T-cell (primary cell): Measurements from ENCODE around the gene STEEP1. TPM values are rescaled to one million over a fixed set of nuclear protein-coding genes. Genes with fewer than 3 reads are reported as not detected.
A peak's percentile ranks its signal among the peaks of the same experiment; 100 is the strongest.

Experiments
- ATAC-seq, 4 experiments: fragments of 200-7000 bp in 3 of 4; fragments of 150-1000 bp in 1 of 4; cut with Tn5 transposase; replicated peaks in 1 of 4; 1 replicate in 3 of 4; 2 replicates in 1 of 4; pipeline ENCODE4 v1.10.0; 2021; ENCODE audit warnings: moderate library complexity in 3 of 4, mild to moderate bottlenecking in 2 of 4, moderate number of reproducible peaks in 1 of 4
- CTCF ChIA-PET, 2 donors: fragments of 300-600 bp; sonication (Branson Sonifier 250); formaldehyde crosslinking; loops; one replicate each; lab custom pipeline; 2022; ENCODE audit warnings: antibody characterized with exemption in 2 of 2; lab: Charles Lee
- POLR2A ChIA-PET, 2 donors: fragments of 300-600 bp; sonication (Branson Sonifier 250); formaldehyde crosslinking; loops; one replicate each; lab custom pipeline; 2022; ENCODE audit warnings: antibody characterized with exemption in 2 of 2; lab: Charles Lee
- DNase-seq, 35 experiments: peaks; one replicate each; pipeline versions ENCODE4 v3.0.0 to v3.0.0-alpha.2; 2013 to 2023
- H3K27ac ChIP-seq: one replicate; pipeline ENCODE4 v1.5.1; 2013; ENCODE audit warnings: low read length
- H3K27me3 ChIP-seq, 2 experiments: replicated peaks in 1 of 2; 1 replicate in 1 of 2; 2 replicates in 1 of 2; pipeline versions ENCODE4 v1.6.1 to v1.7.0; 2013; ENCODE audit warnings: low read length in 1 of 2, mixed read lengths in 1 of 2; ENCODE audit not compliant: control insufficient read depth in 2 of 2, insufficient read depth in 2 of 2; ENCODE audit errors: extremely low read depth in 1 of 2
- H3K36me3 ChIP-seq, 2 donors: 1 replicate in 1 of 2; 2 replicates in 1 of 2; pipeline versions ENCODE4 v1.6.1 to v1.7.0; 2013; ENCODE audit warnings: low read length in 1 of 2; ENCODE audit not compliant: control insufficient read depth in 2 of 2, insufficient read depth in 1 of 2; ENCODE audit errors: extremely low read depth in 1 of 2
- H3K4me1 ChIP-seq, 2 experiments: 1 replicate in 1 of 2; 2 replicates in 1 of 2; pipeline versions ENCODE4 v1.6.1 to v1.7.0; 2013; ENCODE audit warnings: low read length in 2 of 2, mixed read lengths in 1 of 2; ENCODE audit not compliant: insufficient read depth in 2 of 2, control insufficient read depth in 1 of 2; ENCODE audit errors: extremely low read depth in 1 of 2
- H3K4me3 ChIP-seq, 2 donors: 1 replicate in 1 of 2; 2 replicates in 1 of 2; pipeline versions ENCODE4 v1.5.1 to v1.7.0; 2013; ENCODE audit warnings: mild to moderate bottlenecking in 2 of 2, low read length in 1 of 2, moderate library complexity in 1 of 2; ENCODE audit not compliant: control insufficient read depth in 1 of 2; ENCODE audit errors: extremely low read depth in 1 of 2
- H3K9me3 ChIP-seq: 2 replicates; pipeline ENCODE4 v1.7.0; 2013
- H3K27ac Mint-ChIP-seq, 2 donors: one replicate each; pipeline ENCODE4 v1.8.0; 2020 to 2021; ENCODE audit warnings: mild to moderate bottlenecking in 2 of 2, mixed read lengths in 2 of 2
- H3K27me3 Mint-ChIP-seq, 2 donors: one replicate each; pipeline ENCODE4 v1.8.0; 2021 to 2022; ENCODE audit warnings: mixed read lengths in 2 of 2
- H3K36me3 Mint-ChIP-seq: one replicate; pipeline ENCODE4 v1.8.0; 2021; ENCODE audit warnings: mixed read lengths
- H3K4me1 Mint-ChIP-seq, 3 donors: one replicate each; pipeline ENCODE4 v1.8.0; 2020 to 2022; ENCODE audit warnings: mixed read lengths in 3 of 3, mild to moderate bottlenecking in 1 of 3
- H3K4me3 Mint-ChIP-seq, 3 donors: one replicate each; pipeline ENCODE4 v1.8.0; 2020 to 2022; ENCODE audit warnings: mild to moderate bottlenecking in 3 of 3, mixed read lengths in 3 of 3, moderate library complexity in 3 of 3
- H3K9me3 Mint-ChIP-seq, 3 donors: one replicate each; pipeline ENCODE4 v1.8.0; 2020 to 2022; ENCODE audit warnings: mixed read lengths in 3 of 3
- WGBS: methylation state at CpG from one replicate; pipeline ENCODE4 v1.1.5; 2013; ENCODE audit warnings: missing lambda C conversion rate; ENCODE audit not compliant: insufficient coverage; 5-methylcytosine and 5-hydroxymethylcytosine counted together
- total RNA-seq, 35 experiments: library from RNA in 6 of 35; stranded (reverse) in 6 of 35; fragments of 120-200 nt in 1 of 35; gene quantifications; one replicate each; pipeline versions ENCODE4 v1.2.1 to v1.2.4 and lab custom pipeline; 2013 to 2026

STEEP1 gene
- total RNA-seq, 5 donors from 2014 or later (not counting 1 experiment from before 2014, with no cell fraction given): 19.3 to 25.0 (median 21.4) TPM

DNA sequence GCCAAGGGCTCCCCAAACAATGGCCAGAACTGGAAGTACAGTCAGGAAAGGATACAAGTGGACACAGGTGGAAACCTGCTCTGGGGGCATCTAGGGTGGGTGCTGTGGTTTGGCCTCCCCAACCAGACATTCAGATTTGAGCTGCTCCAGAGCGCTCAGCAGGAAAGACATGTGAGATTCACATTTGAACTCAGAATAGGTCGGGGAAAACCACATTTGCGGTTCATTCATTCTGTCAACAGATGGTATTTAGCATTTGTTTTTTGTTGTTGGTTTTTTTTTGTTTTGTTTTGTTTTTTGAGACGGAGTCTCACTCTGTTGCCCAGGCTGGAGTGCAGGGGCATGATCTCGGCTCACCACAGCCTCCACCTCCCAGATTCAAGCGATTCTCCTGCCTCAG, 44.0 kb downstream of the STEEP1 start:
- Histone ChIP-seq H3K4me3 (no peak overlapping the region), H3K27me3 (no peaks in the 10 kb centered on the region), H3K9me3 (no peaks in the 10 kb centered on the region), H3K27ac (no peak overlapping the region), H3K36me3 (no peaks in the 10 kb centered on the region), H3K4me1 (no peaks in the 10 kb centered on the region)
- no CpG with 5 or more reads among the region's 6 CpGs for WGBS
- ChIA-PET CTCF (no interaction called here), POLR2A (interaction anchor here in 1 of 2 donors (0.6 kb wide), 1 partner anchor 164 kb away, joined by 6 read pairs; no protein-coding TSS in a partner anchor)
- Mint-ChIP-seq H3K4me3 (no peak overlapping the region), H3K36me3 (no peaks in the 10 kb centered on the region), H3K9me3 (no peaks in the 10 kb centered on the region), H3K27me3 (no peaks in the 10 kb centered on the region), H3K4me1 (peaks cover 0 to 4% (median 4%) of the 10 kb centered on the region in 3 donors), H3K27ac (no peak overlapping the region)
- DNase-seq (no peak), ATAC-seq (no peak)

DNA sequence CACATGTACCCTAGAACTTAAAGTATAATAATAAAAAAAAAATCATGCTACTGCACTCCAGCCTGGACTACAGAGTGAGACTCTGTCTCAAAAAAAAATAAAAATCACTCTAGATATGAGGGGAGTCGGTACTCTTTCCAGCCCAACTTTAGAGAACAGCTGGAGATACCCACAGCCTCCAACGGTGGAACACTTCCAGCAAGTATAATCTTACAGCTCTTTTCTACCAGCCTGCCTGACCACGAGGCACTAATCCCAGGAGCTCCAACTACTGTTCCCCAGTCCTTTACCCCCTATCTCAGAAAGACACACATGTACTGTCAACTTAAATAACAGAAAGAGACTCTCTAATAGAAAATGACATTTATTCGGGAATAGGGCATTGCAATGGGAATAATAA, 46.8 kb downstream of the STEEP1 start:
- Mint-ChIP-seq H3K36me3 (no peaks in the 10 kb centered on the region), H3K27ac (no peak overlapping the region), H3K27me3 (no peaks in the 10 kb centered on the region), H3K4me3 (no peak overlapping the region), H3K9me3 (no peaks in the 10 kb centered on the region), H3K4me1 (peaks cover 0 to 8% (median 4%) of the 10 kb centered on the region in 3 donors)
- Histone ChIP-seq H3K27me3 (no peaks in the 10 kb centered on the region), H3K9me3 (no peaks in the 10 kb centered on the region), H3K27ac (no peak overlapping the region), H3K4me1 (no peaks in the 10 kb centered on the region), H3K36me3 (no peaks in the 10 kb centered on the region), H3K4me3 (no peak overlapping the region)
- no CpG with 5 or more reads among the region's 4 CpGs for WGBS
- ChIA-PET POLR2A (no interaction called here), CTCF (interaction anchor here in 1 of 2 donors (0.6 to 0.7 kb wide), 2 partner anchors 669 to 684 kb away, joined by 3 read pairs; no protein-coding TSS in a partner anchor)
- DNase-seq: no peak
- no peak for ATAC-seq

DNA sequence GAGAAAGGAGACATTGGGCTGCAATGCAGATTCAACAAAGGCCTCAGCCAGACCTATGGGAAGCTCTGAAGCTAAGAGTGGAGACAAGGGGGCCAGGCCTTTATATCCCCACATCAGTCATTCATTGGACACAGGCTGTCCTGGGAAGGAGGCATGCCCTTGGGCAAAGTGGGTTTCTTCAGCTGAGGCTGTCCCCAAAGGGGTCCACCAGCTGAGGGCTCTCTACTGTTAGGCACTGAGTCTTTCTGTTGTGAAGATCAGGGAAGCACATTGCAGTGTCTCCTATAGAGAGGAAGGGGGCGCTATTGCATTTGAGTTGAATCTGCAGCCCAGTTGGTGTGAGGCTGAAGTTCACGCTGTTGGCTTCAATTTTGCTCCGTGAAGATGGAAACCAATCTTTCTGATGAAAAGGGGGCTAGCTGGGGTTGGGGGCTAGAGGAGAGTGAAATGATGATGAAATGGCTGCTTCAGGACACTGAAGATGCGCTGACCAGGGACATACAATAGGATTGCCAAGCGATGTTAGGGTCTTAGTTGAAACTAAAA, 49.0 kb downstream of the STEEP1 start:
- POLR2A ChIA-PET: interaction anchor here in 1 of 2 donors (0.6 kb wide), 1 partner anchor 218 kb away, joined by 3 read pairs; no protein-coding TSS in a partner anchor

DNA sequence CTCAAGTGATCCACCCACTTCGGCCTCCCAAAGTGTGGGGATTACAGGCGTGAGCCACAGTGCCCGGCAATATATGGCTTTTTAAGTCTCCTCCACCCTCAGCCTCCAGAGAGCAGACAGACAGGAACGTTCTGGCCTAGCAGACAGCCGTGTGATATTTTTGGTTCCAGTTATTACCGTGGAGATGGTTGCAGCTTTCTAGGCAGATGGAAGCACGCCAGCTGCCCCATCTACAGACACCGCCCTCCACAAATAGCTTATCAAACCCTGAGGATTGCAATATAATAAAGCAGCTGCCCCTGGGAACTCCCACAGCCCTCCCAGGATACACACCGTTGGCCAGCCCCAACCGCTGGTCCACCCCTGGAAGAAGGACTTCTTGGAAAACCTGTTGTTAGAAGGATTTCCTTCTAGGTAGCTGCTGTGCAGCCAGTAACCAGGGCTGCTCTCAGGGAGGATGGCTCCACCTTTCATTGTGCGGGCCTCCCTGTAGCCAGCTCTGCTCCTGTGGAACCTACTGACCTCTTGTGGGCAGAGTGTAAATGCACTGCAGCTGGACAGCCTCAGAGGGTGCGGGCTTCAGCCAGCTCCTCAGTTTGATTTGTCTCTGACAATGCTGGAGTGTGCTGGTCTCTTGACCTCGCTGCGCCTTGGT, 52.9 kb downstream of the STEEP1 start:
- 71% methylated on average over 4 of the region's 14 CpGs for WGBS
- no peak overlapping the region for H3K4me3 Mint-ChIP-seq
- DNase-seq (peak in 3 of 35 experiments; percentile 1 to 19 (median 13)), ATAC-seq (peak in 2 of 4 experiments; percentile 41 to 49)
- no peak overlapping the region for H3K27ac Mint-ChIP-seq
- Histone ChIP-seq H3K9me3 (no peaks in the 10 kb centered on the region), H3K36me3 (no peaks in the 10 kb centered on the region), H3K4me3 (no peak overlapping the region), H3K27ac (no peak overlapping the region), H3K27me3 (peaks cover 0 to 2% of the 10 kb centered on the region in 2 experiments), H3K4me1 (no peaks in the 10 kb centered on the region)
- H3K36me3 Mint-ChIP-seq: no peaks in the 10 kb centered on the region
- ChIA-PET POLR2A (no interaction called here), CTCF (interaction anchor here (0.7 to 1.0 kb wide), 3 partner anchors 30 to 223 kb away, joined by 3 to 4 read pairs (median 3); no protein-coding TSS in a partner anchor)
- H3K27me3 Mint-ChIP-seq: no peaks in the 10 kb centered on the region
- peaks cover 0 to 8% (median 4%) of the 10 kb centered on the region in 3 donors for H3K4me1 Mint-ChIP-seq
- H3K9me3 Mint-ChIP-seq: no peaks in the 10 kb centered on the region

More for the DNA sequence above, 49.0 kb downstream of the STEEP1 start:
- ATAC-seq (peak; percentile 88 to 95 (median 92)), DNase-seq (peak in 29 of 35 experiments; percentile 2 to 76 (median 18))
- Histone ChIP-seq H3K27ac (no peak overlapping the region), H3K4me3 (no peak overlapping the region), H3K27me3 (peaks cover 0 to 2% of the 10 kb centered on the region in 2 experiments), H3K9me3 (no peaks in the 10 kb centered on the region), H3K4me1 (no peaks in the 10 kb centered on the region), H3K36me3 (no peaks in the 10 kb centered on the region)
- Mint-ChIP-seq H3K4me1 (peaks cover 0 to 8% (median 4%) of the 10 kb centered on the region in 3 donors), H3K27me3 (no peaks in the 10 kb centered on the region), H3K27ac (peak overlapping the region in 1 of 2 donors; percentile 24), H3K9me3 (no peaks in the 10 kb centered on the region), H3K36me3 (no peaks in the 10 kb centered on the region), H3K4me3 (no peak overlapping the region)
- CTCF ChIA-PET: interaction anchor here (0.6 to 2.1 kb wide), 5 partner anchors 60 to 213 kb away, joined by 3 to 12 read pairs (median 4); partner anchors contain the start of gene SEPTIN6 (in 1 of the 2)
- 0% methylated on average over 1 of the region's 5 CpGs for WGBS

DNA sequence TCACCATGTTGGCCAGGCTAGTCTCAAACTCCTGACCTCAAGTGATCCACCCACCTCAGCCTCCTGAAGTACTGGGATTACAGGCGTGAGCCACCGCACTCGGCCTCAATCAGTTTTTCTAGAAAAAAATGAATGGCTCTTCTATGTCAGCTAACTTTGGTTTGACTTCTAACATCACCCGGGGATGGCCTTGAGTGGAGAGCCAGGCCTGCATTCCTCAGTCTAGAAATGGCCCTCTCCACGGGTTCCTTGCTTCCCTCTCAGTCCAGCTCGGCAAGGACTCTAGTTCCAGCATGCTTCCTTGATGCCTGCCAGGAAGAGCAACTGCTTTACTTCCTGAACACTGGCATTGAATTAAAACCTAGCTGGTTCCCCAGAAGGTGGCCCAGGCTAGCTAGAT, 58.0 kb downstream of the STEEP1 start:
- ATAC-seq (no peak), DNase-seq (no peak)
- Histone ChIP-seq H3K27ac (no peak overlapping the region), H3K4me3 (no peak overlapping the region), H3K36me3 (no peaks in the 10 kb centered on the region), H3K27me3 (no peaks in the 10 kb centered on the region), H3K9me3 (no peaks in the 10 kb centered on the region), H3K4me1 (peaks cover 2 to 11% of the 10 kb centered on the region in 2 experiments)
- peaks cover 9% of the 10 kb centered on the region in 3 donors for H3K4me1 Mint-ChIP-seq
- H3K9me3 Mint-ChIP-seq: no peaks in the 10 kb centered on the region
- no peaks in the 10 kb centered on the region for H3K36me3 Mint-ChIP-seq
- CTCF ChIA-PET: no interaction called here
- H3K27ac Mint-ChIP-seq: no peak overlapping the region
- no peak overlapping the region for H3K4me3 Mint-ChIP-seq
- H3K27me3 Mint-ChIP-seq: no peaks in the 10 kb centered on the region
- POLR2A ChIA-PET: no interaction called here
- WGBS: 100% methylated on average over 2 of the region's 6 CpGs

DNA sequence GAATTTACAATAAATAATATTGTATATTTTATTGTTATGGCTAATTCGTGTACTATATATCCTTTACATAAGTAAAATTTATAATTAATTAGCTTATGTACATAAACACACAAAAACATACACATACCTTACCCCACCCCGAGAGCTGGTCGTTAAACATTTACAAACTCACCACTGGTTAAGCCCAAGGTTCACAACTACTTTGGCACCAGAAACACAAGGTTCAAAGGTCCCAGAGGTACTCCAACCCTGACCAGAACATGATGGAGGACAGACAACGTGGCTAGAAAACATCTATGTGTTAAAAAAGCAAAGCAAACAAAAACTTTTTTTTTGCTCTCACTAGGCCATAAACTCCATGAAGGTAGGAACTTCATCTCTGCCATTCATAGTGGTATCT, 59.3 kb downstream of the STEEP1 start:
- ChIA-PET CTCF (interaction anchor here (0.5 to 0.7 kb wide), 2 partner anchors 8 to 40 kb away, joined by 4 to 5 read pairs; no protein-coding TSS in a partner anchor), POLR2A (no interaction called here)
- H3K9me3 Mint-ChIP-seq: no peaks in the 10 kb centered on the region
- no peak for ATAC-seq
- Histone ChIP-seq H3K4me1 (peaks cover 3 to 18% of the 10 kb centered on the region in 2 experiments), H3K27me3 (no peaks in the 10 kb centered on the region), H3K9me3 (no peaks in the 10 kb centered on the region), H3K36me3 (no peaks in the 10 kb centered on the region), H3K27ac (no peak overlapping the region), H3K4me3 (no peak overlapping the region)
- no peak overlapping the region for H3K27ac Mint-ChIP-seq
- 60% methylated on average over 1 of the region's 4 CpGs for WGBS
- H3K36me3 Mint-ChIP-seq: no peaks in the 10 kb centered on the region
- H3K4me1 Mint-ChIP-seq: peaks cover 15 to 18% (median 16%) of the 10 kb centered on the region in 3 donors
- DNase-seq: no peak
- H3K27me3 Mint-ChIP-seq: no peaks in the 10 kb centered on the region
- H3K4me3 Mint-ChIP-seq: no peak overlapping the region
